H54 (cell line): ENCODE measurements around the gene LRRC4.

ENCODE experiments used
- DNase-seq: peaks from one replicate; pipeline ENCODE4 v3.0.0; 2011; ENCODE audit warnings: low spot score, mixed read lengths; ENCODE audit not compliant: insufficient read length
- FAIRE-seq: peaks from 3 replicates; lab custom pipeline; 2011; peaks lifted over from hg19 to GRCh38; lab: Jason Lieb, UNC
- POLR2A ChIP-seq: IDR thresholded peaks from 2 replicates; pipeline ENCODE4 v1.6.1; 2011; ENCODE audit warnings: low read depth, mild to moderate bottlenecking, low read length

The LRRC4 gene

GRCh38 chr7:128045766-128046165, 14.5 kb upstream of the LRRC4 start:
- no peak for TF ChIP-seq POLR2A
- no peak for FAIRE-seq
- no peak for DNase-seq

DNA sequence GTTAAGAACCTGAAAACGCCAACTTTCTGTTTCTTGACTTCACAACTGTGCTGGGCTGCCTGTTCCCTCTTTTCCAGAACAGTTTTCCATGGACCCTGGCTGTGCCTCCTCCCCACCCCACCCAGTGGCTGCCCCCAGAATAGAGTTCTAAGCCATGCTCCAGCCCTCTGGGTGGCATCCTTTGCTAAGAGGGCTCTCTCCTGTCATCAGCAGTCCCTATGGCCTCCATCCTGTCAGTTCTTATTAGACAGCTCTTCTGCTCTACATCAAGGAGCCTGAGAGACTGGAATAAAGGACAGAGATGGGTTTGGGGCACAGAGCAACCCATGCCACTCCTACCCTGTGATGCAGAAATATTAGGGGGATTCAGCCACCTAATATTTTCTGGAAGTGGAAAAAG, 13.9 kb upstream of the LRRC4 start:
- DNase-seq (no peak), FAIRE-seq (no peak)
- no peak for TF ChIP-seq POLR2A

GRCh38 chr7:128044064-128044463, 12.8 kb upstream of the LRRC4 start:
- no peak for FAIRE-seq
- no peak for DNase-seq
- no peak for TF ChIP-seq POLR2A

DNA sequence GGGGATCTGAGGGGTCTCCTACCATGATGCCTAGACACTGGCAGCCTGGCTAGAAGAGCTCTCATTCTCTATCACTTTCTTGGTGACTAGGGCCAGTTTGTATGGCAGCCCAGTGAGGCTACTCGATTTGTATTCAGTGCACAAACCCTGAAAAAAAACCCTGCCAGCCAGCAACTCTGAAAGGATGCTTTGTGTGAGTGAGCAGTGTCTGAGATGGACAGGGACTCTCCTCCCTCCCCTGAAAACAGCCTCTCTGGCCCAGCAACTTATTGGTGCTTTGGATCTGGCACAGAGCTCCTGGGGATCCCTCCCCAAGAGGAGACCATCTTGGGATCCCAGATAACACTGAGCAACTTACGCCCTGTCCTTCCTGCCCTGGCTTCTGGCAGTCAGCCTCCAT, 10.8 kb upstream of the LRRC4 start:
- DNase-seq (no peak), FAIRE-seq (no peak)

GRCh38 chr7:128041203-128041602, 10.0 kb upstream of the LRRC4 start:
- FAIRE-seq (no peak), DNase-seq (no peak)
- TF ChIP-seq POLR2A: no peak

More for the DNA sequence above, 10.8 kb upstream of the LRRC4 start:
- TF ChIP-seq POLR2A: no peak

DNA sequence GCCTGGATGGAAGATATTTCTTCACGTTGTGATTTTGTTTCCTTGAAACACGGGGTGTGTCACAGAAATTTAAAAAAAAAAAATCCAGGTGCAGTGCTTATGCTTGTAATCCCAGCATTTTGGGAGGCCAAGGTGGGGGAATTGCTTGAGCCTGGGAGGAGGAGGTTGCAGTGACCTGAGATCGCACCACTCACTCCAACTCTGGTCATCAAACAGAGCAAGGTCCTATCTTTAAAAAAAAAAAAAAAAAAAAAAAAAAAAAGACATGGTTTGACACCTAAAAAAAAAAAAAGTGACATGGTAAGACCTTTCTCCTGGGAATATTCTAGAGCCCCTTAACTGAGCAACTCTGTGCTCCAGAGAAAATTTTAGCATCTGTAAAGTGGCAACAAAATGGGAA, 9.0 kb upstream of the LRRC4 start:
- no peak for TF ChIP-seq POLR2A

GRCh38 chr7:128039544-128039953, 8.3 kb upstream of the LRRC4 start:
- no peak for TF ChIP-seq POLR2A
- DNase-seq (no peak), FAIRE-seq (no peak)

More for the DNA sequence above, 9.0 kb upstream of the LRRC4 start:
- no peak for FAIRE-seq
- DNase-seq: no peak

DNA sequence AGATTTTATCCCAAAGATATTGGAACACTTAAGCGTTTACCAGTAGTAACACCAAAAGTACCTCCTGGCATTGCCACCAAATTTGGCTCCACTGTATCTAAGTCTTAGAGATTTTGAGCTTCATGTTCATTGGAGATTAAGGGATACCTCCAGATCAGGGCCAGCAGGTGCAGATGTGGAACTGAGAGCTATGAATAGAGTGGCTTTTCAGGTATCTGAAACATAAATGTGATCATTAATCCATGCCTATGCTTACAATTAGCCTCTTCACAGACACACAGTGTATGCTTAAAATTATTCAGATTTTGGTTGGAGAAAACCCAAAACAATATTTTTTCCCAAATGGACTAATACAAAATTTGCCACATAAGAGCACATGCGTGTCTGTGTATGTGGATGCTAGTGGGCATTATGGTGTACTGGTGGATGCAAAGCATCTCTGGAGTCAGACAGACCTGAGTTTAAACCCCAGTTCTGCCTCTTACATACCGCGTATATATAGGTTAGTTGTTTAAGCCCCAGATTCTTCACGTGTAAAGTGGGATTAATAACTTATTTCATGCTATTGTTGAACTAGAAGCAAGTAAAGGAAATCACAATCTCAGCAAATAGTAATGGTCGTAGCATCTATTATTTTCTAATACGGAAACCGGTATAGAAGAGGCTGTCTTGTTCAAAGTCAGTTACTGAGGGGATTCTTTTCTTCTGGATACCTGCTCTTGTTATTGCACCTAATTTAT, 6.8 kb upstream of the LRRC4 start:
- DNase-seq (no peak), FAIRE-seq (no peak)
- TF ChIP-seq POLR2A: no peak

GRCh38 chr7:128037081-128037480, 5.8 kb upstream of the LRRC4 start:
- TF ChIP-seq POLR2A: no peak
- FAIRE-seq: no peak
- no peak for DNase-seq

GRCh38 chr7:128036226-128036940, 5.1 kb upstream of the LRRC4 start:
- FAIRE-seq (no peak), DNase-seq (no peak)
- TF ChIP-seq POLR2A: no peak

DNA sequence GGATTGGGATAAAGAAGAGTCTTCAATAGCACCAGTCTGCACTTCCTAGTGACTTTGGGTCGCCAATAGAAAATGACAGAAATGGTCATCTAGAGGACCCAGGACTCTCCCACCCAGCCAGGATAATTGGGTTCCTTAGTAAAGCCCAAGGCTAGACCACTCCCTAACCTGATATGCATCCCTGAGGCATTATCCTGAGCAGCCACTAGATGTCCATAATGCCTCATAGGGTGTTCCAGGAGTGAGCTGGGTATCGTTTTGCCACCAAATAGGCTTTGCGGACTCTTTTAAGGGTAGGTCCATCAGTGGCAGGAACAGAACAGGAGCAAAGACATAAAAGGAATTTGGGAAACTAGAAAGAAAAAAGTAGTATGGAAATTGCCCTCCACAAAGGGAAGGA, 4.5 kb upstream of the LRRC4 start:
- no peak for TF ChIP-seq POLR2A
- no peak for FAIRE-seq
- DNase-seq: no peak

DNA sequence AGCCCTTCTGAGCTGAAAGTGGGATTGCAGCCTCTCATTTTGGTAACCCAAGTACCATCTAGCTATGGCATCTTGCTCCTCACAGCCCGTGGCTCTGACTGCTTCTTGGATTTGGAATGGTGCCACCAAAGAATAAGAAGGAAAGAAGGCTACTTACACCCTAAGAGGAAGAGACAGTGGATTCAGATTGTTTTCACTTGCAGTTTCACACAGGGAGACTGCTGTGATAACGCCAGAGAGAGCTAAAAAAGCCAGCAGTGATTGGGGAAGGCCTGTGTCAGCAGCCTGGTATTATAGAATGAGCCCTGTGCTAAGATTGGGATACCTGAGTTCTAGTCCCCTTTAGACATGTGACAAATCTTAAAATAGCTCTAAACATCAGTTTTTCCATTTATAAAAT, 3.6 kb upstream of the LRRC4 start:
- TF ChIP-seq POLR2A: no peak
- no peak for FAIRE-seq
- DNase-seq: no peak

GRCh38 chr7:128033246-128033645, 2.0 kb upstream of the LRRC4 start:
- TF ChIP-seq POLR2A: no peak
- FAIRE-seq: no peak

DNA sequence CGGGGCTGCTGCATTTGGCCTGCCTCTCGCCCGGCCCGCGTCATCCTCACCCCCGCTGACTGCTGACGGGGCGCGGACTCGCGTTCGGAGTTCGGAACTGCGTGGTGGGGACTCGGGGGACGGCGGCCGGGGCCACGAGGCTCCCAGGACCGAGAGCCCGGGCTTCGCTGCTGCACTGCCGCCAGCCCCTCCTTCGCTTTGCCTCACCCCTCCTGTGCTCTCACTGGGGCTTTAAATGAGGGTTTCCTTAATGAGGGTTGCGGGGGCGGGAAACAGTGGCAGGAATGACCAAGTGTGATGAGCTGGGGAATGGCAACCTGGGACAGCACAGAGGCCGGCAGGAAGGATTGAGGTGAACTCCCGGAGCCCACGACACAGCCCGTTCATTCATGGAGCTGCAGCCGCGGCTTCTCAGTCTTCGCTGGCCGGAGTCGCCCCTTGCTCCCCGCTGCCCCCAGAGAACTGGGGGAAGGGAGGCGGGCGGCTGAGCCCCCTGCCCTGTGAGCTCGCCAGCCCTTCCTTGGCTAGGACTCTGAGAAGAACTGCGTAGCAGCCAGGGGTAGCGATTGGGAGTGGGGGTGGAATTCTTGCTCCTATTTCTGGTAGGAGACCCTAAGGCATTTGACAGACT, 1.5 kb upstream of the LRRC4 start:
- DNase-seq: no peak

More at GRCh38 chr7:128033246-128033645, 2.0 kb upstream of the LRRC4 start:
- no peak for DNase-seq

More for the DNA sequence above, 1.5 kb upstream of the LRRC4 start:
- no peak for FAIRE-seq
- TF ChIP-seq POLR2A: no peak
